T-helper 22 cell (primary cell): ENCODE results near the gene PGLYRP2.
"Not testable (repeated sequence)": the region's sequence is repeated elsewhere in the genome, so short reads cannot be mapped to it uniquely, and the experiment has no call there.

Experiments
- DNase-seq: peaks from one replicate; pipeline ENCODE4 v3.0.0-alpha.2; 2020; ENCODE audit warnings: low read depth

The PGLYRP2 gene, protein sequence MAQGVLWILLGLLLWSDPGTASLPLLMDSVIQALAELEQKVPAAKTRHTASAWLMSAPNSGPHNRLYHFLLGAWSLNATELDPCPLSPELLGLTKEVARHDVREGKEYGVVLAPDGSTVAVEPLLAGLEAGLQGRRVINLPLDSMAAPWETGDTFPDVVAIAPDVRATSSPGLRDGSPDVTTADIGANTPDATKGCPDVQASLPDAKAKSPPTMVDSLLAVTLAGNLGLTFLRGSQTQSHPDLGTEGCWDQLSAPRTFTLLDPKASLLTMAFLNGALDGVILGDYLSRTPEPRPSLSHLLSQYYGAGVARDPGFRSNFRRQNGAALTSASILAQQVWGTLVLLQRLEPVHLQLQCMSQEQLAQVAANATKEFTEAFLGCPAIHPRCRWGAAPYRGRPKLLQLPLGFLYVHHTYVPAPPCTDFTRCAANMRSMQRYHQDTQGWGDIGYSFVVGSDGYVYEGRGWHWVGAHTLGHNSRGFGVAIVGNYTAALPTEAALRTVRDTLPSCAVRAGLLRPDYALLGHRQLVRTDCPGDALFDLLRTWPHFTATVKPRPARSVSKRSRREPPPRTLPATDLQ

DNA sequence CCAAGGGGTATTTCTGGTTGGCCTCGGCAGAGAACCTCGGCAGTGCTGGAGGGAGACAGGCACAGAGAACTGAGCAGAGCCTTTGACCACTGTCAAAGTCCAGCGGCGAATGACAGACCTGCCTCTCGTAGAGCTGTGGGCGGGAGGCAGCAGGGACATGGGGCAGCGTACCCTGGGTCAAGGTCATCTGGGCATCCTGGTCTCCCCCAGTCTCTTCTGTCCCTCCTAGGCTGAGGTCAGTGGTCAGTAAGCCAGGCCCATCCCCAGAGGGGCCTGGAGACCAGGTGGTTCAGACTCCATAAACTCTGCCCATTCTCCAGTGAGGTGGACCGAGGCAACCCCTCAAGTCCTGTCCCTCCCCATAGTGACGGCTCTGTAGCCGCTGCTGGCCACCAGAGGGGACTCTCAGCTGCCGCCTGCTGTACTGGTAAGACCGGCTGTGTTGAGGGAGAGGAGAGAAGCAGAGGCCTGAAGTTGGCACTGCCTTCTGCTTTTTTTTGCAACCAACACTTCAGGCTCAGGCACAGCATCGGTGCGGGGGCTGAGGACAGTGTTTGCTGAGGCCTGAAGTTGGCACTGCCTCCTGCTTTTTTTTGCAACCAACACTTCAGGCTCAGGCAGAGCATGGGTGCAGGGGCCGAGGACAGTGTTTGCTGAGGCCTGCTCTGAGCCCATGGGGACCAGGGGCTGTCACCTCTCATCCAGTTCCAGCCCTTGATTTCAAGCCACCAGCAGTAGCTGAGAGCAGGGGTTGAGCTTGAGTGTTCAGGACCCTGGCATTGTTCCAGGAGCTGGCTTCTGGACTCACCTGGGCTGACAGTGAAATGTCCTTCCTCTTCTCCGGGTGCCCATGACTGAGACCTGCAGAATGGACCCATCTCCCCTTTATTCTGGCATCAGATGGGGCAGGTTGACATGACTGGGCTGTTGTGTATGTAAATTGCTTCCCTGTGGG lies at the start of gene PGLYRP2:
Gene PGLYRP2, minus strand, starts transcription at position 111 of the 955 bp plus-strand sequence. CDS start 130 bp downstream, outside the sequence.
- no peak for DNase-seq

DNA sequence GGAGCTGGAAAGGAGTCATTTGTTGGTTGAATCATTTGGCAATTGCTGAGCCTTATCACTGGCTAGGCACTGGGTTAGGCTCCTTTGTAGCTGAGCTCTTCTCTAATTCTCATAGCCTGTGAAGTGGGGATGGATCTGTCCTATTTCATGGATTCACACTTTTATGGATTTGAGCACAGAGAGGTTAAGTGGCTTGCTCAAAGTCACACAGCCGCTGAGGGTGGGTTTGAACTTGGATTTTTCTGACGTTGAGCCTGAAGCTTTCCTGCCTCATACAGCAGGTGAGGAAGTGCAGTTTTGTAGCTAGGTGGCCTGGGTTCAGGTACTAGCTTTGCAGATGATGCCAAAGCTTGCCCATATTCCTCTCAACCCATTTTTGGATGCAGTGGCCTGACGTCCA lies 48.4 kb upstream of the PGLYRP2 start:
- DNase-seq, result no peak

DNA sequence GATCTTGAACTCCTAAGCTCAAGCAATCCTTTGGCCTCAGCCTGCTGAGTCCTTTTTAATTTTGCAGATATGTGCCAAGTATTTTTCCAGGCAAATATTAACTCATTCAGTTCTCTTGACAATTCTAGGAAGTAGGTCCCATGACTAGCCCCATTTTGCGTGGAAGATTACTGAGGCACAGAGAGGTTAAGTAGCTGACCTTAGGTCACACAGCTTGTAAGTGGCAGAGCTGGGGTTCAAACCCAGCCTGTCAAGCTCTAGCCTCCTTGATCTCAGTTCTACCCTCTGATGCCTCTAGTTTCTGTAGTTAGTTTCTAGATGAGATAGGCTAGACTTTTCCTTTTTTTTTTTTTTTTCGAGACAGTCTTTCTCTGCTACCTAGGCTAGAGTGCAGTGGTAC lies 47.1 kb upstream of the PGLYRP2 start:
- no peak for DNase-seq

DNA sequence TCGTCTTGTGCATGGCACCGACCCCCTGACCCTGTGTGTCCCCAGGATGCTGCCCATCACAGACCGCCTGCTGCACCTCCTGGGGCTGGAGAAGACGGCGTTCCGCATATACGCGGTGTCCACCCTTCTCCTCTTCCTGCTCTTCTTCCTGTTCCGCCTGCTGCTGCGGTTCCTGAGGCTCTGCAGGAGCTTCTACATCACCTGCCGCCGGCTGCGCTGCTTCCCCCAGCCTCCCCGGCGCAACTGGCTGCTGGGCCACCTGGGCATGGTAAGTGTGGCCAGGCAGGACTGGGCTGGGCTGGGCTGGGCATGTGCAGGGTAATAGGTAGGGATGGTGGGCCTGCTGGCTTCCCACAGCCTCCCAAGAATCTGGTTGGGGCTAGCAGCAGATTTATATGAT lies 46.0 kb upstream of the PGLYRP2 start:
- DNase-seq, result no peak

DNA sequence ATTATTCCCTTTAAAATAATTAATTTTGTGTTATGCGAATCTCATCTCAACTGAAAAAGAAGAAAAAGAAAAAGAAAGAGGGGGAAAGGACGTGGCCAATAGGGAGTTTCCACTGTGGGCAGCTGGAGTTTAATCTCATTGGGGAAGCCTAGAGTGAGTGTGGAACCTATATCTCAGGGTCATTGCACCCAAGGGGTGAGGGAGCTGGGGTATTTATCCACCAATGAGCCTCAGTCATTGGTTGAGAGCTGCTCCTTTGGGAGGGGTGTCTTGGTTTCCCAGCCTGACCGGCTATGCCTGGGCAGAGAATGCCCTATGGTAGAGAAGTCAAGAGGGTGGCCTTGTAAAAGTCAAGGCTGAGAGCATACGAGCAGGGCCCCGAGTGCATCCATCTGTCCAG lies 45.5 kb upstream of the PGLYRP2 start:
- no peak for DNase-seq

DNA sequence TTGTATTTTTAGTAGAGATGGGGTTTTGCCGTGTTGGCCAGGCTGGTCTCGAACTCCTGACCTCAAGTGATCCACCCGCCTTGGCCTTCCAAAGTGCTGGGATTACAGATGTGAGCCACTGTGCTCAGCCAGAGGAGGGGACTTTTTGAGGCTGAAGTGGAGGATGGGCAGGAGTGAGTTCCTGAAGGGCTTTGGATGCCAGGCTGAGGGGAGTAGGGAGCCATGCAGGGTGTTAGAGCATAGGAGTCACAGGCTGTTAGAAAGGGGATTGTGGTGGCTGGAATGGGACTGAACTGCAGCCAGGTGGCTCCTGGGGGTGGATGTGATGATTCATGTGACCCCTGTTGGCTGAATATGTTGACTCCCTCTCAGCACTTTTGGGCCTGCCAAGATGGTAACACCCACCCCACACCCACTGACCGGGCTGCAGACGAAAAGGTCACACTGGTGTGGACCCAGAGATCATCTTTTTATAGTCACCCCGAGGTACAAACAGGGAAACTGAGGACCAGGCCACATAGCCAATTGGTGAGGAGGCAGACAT lies 40.2 kb upstream of the PGLYRP2 start:
- DNase-seq, result no peak

DNA sequence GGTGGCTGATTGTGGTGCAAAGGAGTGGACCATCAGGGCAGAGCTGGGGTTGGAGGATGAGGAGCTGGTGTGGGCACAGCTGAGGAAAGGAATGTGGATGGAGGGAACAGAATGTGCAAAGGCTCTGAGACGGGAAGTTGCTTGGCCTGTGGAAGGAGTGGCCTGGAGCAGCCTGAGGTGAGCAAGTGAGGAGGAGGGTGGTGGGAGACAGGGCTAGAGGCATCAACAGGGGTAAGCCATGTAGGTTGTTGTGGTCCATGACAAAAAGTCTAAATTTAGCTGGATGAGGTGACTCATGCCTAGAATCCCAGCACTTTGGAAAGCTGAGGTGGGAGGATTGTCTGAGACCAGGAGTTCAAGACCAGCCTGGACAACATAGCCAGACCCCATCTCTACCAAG lies 38.5 kb upstream of the PGLYRP2 start:
- DNase-seq, result no peak

DNA sequence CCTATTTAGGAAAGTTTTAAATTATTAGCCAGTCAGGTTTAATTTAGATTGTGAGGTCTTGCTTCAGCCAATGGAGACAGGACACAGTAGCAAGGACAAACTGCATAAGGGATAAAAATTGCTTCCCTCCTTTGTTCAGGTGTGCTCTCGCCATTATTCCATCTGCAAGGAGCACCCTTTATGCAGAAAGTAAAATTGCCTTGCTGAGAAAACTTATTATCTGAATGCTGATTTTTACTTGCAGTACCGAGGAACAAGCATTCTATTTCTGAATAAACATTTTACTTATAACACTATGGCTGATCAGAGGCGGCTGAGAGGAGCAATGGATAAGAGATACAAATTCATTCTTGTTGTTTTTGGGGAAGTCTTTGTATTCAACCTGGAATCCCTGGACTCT lies 37.1 kb upstream of the PGLYRP2 start:
- DNase-seq, result no peak

DNA sequence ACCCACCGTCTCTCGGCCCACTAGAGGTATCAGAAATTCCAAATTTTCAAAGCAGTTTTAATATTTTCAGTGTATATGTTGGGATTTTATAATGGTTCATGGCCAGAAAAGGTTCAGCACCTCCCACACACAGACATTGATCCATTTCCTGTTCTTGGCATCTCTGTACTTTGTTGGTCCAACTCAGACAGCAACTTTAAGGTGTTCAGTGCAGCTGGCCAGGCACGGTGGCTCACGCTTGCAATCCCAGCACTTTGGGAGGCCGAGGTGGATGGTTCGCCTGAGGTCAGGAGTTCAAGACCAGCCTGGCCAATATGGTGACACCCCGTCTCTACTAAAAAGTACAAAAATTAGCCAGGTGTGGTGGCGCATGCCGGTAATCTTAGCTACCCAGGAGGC lies 35.9 kb upstream of the PGLYRP2 start:
- DNase-seq, result not testable (repeated sequence)

DNA sequence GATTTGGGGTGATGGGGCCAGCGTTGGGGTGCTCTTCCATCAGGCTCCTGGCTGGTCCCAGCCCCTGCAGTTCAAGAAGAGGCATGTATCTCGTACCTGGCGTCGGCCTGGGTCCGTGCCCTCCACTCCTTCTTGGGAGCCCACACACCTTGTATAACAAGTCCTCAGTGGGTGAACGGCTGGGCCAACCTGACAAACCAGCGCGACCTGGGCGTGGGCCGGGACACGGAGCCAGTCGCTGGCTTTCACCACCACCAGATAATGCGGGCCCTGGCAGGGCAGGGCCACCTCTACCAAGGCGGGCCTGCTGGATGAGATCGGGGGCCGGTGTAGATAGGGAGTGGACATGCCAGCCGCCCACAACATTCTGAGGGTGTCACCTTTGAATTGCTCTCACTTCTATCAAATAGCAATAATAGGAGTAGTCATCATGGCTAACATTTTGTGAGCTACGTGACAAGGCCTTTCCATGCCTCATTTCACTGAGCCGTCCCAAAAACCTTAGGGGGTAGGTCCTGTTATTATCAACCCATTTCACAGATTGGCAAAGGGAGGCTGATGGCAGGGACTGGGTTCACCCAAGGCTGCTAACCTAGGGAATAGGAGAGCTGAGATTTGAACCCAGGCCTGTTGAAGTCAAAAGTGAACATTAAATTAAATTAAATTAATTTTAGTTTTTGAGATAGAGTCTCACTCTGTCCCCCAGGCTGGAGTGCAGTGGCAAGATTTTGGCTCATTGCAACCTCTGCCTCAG lies 32.5 kb upstream of the PGLYRP2 start:
- DNase-seq, result no peak

DNA sequence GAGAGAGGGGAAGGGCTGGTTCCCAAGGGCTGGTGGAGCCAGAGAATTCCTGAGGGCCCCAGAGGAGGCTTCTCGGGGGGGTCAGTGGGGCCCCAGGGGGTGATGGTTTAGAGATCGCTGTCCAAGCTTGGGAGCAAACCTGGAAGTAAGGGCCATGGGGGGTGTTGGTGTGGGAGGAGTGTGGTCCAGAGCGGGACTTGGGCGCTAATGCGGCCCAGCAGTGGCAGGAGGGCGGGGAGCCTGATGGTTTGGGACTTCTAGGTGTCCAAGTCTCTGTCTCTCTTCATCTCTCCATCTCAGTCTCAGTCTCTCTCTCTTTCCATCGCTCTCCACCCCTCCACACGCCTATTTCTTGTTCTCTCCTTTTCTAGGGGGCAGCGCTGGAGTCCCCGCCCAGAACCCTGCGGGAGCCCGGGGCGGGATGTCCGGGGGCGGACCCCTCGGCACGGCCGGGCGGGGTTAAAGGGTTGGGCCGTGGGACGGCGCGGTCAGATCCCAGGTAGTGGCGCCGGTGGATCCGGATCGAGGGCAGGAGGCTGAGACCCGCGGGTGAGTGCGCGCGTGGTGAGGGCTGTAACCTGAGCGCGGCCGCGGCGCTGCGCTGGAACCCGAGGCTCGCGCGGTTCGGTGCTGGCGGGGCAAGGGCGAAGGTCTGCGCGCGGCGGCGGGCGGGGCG lies 28.9 kb upstream of the PGLYRP2 start, which contains the start of gene CYP4F22:
Gene CYP4F22, plus strand, starts transcription at position 491 of the 676 bp plus-strand sequence. CDS start 16,812 bp downstream, outside the sequence.
- DNase-seq, result no peak

DNA sequence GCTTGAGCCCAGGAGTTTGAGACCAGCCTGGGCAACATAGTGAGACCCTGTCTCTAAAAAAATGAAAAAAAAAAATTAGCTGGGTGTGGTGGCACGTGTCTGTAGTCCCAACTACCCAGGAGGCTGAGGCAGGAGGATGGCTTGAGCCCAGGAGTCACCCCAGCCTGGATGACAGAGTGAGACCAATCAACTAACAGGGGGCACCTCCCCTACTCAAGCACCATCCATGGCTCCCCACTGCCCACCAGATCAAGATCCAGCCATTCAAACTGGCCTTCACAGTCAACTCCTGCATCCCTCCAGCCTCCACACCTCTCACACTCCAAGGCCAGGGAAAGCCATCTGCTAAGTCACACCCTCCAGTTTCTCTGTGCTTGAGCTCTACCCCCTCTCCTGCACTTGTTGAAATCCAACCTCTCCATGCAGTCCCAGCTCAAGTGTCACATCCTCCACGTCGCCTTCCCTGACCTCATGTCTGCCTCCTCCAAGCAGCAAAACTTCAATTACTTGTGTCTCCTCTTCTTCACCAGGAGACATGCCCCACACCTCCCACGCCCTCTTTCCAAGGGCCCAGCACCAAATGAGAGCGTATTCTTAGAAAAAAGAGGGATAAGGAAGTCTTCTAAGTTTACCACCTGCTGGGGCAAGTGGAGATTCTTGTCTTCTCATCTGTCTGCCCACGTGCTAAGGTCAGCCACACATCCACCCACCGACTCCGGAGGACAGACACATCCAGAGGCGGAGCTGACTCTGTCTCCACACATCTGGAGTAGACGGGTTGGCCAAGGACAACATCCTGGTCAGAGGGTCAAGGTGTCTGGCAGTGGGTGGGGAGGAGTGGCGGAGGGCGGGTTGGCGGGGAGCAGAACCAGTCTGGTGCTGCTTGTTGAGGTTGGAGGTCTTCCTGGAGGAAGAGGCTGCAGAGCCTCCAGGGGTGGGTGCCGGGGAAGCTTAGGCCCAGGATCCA lies 28.1 kb upstream of the PGLYRP2 start:
- DNase-seq, result no peak

DNA sequence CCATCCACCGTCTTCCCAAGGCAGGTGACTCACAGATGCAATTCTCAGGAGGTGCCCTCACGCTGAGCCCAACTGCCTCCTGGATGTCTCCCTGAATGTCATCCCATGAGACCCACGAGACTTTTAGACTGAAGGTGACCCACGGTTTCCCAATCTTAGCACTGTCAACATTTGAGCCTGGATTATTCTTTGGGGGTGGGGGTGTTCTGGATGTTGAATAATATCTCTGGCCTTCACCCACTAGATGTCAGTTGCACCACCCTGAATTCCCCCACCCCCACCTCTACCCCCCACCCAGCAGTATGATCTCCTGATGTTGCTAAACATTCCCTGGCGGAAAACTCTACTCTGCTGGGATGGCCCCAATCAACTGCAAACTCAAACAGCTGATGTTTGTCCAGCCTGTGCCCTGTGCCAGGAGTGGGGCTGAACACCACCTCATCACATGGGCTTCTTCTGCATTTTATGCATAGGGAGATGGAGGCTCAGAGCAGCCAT lies 26.8 kb upstream of the PGLYRP2 start:
- no peak for DNase-seq

DNA sequence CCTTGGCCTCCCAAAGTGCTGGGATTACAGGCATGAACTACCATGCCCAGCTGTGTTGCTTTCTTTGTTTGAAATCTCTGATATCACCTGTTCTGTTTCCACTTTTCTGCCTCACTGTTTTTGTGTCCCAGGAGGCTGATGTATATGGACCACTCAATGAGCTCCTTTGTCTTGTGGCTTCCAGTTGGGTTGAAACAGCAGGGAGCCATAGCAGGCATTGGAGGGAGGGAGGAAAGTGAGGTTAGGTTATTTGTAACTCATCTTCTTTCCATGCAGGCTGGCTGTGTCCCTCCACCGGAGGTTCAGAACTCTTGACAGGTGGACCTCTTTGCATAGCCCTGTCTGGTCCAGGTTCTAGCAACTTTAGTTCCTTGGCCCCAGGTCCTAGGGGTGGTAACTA lies 23.0 kb upstream of the PGLYRP2 start:
- no peak for DNase-seq

DNA sequence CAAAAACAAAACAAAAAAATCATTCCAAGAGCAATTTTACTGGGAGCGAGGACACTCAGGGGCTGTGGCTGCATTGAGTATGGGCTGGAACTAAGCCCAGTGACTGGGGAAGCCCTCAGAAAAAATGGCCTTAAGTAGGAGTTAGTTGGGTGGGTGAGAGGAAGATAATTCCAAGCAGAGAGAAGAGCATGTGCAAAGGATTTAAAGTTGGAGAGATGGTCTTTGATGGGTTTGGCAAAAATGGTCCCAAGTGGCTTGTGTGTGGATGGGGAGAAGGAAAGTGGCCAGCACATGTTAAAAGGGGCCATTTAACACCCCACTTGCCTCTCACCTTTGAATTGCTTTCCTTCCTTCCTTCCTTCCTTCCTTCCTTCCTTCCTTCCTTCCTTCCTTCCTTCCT lies 22.3 kb upstream of the PGLYRP2 start:
- DNase-seq, result no peak

DNA sequence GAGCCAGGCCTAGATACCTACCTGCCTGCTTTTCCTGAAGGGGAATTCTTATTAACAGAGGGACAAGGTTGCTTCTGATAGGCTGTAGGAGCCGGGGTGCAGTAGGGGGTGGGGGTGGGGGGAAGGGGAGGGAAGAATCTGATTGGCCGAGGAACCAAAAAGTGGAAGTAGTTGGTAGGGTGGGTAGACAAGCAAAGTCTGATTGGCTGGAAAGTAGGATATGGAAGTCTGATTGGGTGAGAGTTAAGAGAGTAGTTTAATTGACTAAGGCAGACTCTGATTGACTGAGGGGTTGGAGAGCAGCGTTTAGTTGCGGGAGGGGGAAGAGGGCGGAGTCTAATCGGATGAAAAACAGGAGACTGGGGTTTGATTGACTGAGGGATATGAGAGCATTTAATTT lies 19.6 kb upstream of the PGLYRP2 start:
- DNase-seq, result no peak

DNA sequence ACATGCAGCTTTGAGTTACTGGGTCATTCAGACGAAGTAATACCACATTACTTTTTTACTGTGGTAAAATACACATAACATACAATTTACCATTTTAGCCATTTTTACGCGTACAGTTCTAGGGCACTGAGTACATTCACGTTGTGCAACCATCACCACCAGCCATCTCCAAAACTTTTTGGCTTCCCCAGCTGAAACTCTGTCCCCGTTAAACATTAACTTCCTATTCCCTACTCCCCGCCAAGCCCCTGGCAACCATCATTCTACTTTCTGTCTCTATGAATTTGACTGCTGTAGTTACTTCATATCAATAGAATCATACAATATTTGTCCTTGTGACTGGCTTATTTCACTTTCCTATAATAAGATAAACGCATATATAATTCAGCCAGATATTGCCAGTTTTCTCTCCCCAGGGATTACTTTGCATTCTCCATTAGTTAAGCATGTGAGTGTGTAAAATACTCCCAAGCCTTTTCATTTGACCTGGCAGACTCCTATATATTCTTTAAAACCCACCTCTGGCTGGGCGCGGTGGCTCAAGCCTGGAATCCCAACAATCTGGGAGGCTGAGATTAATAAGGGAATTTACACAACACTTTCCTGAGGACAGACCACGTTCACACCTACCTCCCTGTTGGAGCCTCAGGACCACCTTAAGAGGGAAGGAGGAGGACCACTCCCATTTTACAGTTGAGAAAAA lies 19.0 kb upstream of the PGLYRP2 start:
- no peak for DNase-seq

DNA sequence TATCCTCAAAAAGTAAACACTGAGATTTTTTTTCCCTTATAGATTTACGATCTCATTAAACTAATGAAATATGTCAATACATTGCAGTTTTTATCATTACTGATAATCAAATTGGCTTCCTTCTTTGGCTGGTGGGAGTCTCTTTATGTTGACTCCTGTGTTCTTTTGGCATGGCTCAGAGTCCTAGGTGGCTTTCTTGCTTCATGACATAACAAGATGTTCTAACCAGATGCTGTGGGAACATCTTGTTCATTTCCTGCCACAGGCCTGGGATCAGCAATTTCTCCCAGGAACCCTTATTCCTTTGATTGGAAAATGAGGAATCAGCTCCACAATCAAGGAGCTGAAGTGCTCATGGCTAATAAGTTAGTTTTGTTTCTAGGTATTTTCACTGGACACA lies 15.8 kb upstream of the PGLYRP2 start:
- no peak for DNase-seq
